Measurements from ENCODE around the gene MYB.

DNA sequence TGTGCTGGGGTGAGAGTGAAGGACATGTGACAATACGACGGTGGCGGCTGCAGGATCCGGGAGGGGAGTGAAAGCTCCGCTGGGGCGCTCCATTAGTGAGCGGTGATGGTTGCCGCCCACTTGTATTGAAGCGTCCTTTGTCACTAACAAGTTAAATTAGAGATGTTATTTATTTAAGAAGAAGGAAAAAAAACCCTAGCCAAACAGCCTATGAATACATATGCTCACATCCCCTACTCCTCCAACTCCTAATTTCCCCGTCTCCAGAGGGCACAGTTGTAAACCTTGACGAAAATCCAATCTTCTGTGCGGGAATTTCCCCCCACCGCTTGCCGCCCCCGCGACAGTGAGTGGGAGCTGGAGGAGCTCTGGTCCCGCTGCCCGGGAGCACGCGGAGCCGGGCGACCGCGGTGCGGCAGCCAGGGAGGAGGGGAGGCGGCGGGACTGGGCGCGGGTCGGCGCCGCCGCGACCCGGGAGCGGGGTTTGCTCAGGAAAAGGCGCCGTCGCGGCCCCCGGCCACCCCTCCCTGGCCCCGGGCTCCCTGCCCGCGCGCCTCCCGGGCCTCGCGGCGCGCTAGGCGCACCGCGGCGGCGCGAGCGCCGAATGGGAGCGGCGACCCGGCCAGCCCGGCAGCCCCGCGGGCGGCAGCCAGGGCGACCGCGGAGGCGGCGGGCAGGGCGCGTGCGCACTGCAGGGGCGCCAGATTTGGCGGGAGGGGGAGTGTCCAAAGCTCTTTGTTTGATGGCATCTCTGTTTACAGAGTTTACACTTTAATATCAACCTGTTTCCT, at the start of gene MYB:
- TF ChIP-seq EZH2 (optimal IDR thresholded peaks at IDR 0.05; ENCODE audit: low read depth, low read length) = no peak
- TF ChIP-seq, protein P1, sequence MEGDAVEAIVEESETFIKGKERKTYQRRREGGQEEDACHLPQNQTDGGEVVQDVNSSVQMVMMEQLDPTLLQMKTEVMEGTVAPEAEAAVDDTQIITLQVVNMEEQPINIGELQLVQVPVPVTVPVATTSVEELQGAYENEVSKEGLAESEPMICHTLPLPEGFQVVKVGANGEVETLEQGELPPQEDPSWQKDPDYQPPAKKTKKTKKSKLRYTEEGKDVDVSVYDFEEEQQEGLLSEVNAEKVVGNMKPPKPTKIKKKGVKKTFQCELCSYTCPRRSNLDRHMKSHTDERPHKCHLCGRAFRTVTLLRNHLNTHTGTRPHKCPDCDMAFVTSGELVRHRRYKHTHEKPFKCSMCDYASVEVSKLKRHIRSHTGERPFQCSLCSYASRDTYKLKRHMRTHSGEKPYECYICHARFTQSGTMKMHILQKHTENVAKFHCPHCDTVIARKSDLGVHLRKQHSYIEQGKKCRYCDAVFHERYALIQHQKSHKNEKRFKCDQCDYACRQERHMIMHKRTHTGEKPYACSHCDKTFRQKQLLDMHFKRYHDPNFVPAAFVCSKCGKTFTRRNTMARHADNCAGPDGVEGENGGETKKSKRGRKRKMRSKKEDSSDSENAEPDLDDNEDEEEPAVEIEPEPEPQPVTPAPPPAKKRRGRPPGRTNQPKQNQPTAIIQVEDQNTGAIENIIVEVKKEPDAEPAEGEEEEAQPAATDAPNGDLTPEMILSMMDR (IDR thresholded peaks at IDR 0.05; ENCODE audit: low read length) = no peak
- TF ChIP-seq EZH2phosphoT487 (IDR thresholded peaks at IDR 0.05; ENCODE audit: low read length) = no peak
